HCT116 (cell line): ENCODE measurements around the gene SLCO2A1. TPM values are rescaled to one million over a fixed set of nuclear protein-coding genes. Genes with fewer than 3 reads are reported as not detected.

Source experiments
- ATAC-seq: fragments of 200-7000 bp; cut with Tn5 transposase; 2 replicates; pipeline ENCODE4 v1.9.1; 2020; ENCODE audit warnings: mild to moderate bottlenecking, moderate library complexity
- BruUV-seq: library from RNA; stranded (reverse); fragments of 400-500 nt; replicated peaks from 2 replicates; lab custom pipeline; 2021; lab: Mats Ljungman, UMichigan
- CTCF ChIA-PET: fragments of 300-600 bp; sonication (Branson Sonifier 250); formaldehyde crosslinking; loops from one replicate; lab custom pipeline; 2021; ENCODE audit warnings: antibody characterized with exemption; lab: Charles Lee
- POLR2A ChIA-PET: fragments of 300-600, 350-600 bp; sonication (Branson Sonifier 250); formaldehyde crosslinking; loops from one replicate; lab custom pipeline; 2021; ENCODE audit warnings: antibody characterized with exemption; lab: Charles Lee
- RAD21 ChIA-PET, 2 experiments: fragments of 300-600 bp; sonication (Branson Sonifier 250); formaldehyde crosslinking; loops; one replicate each; lab custom pipeline; 2023; ENCODE audit warnings: low total read pairs in 2 of 2; ENCODE audit not compliant: uncharacterized antibody in 2 of 2, unreplicated experiment in 2 of 2, low non-redundant PET in 1 of 2; lab: Charles Lee
- DNase-seq: peaks from one replicate; pipeline ENCODE4 v3.0.0-alpha.2; 2010; ENCODE audit warnings: low read depth, low spot score
- H2AFZ ChIP-seq: fragments of 200-600 bp; shearing (Covaris generic), sonication (generic); 2 replicates; pipeline ENCODE4 v1.6.1; 2017; ENCODE audit warnings: low read depth, mixed run types, mixed read lengths, antibody characterized with exemption, low read length; ENCODE audit not compliant: poor library complexity, severe bottlenecking
- H3K27ac ChIP-seq: 2 replicates; pipeline ENCODE4 v1.5.1; 2012; ENCODE audit warnings: low read depth, low read length
- H3K27me3 ChIP-seq: fragments of 200-600 bp; sonication (generic); 2 replicates; pipeline ENCODE4 v1.6.1; 2016; ENCODE audit warnings: mixed run types, low read length, mixed read lengths; ENCODE audit not compliant: insufficient read depth
- H3K36me3 ChIP-seq, 2 experiments: fragments of 200-500 bp in 1 of 2; fragments of 200-600 bp in 1 of 2; sonication (Bioruptor generic) in 1 of 2; sonication (generic) in 1 of 2; 2 replicates each; pipeline versions ENCODE4 v1.5.1 to v1.6.1; 2014 to 2016; ENCODE audit warnings: low read length in 2 of 2, inconsistent platforms in 1 of 2, mixed read lengths in 1 of 2, mixed run types in 1 of 2; ENCODE audit not compliant: insufficient read depth in 2 of 2, control insufficient read depth in 1 of 2
- H3K4me1 ChIP-seq, 2 experiments: fragments of 200-600 bp in 1 of 2; sonication (generic) in 1 of 2; 2 replicates each; pipeline versions ENCODE4 v1.5.1 to v1.6.1; 2012 to 2017; ENCODE audit warnings: low read length in 2 of 2, inconsistent platforms in 1 of 2, mild to moderate bottlenecking in 1 of 2, mixed read lengths in 1 of 2, mixed run types in 1 of 2, moderate library complexity in 1 of 2; ENCODE audit not compliant: insufficient read depth in 2 of 2, control insufficient read depth in 1 of 2
- H3K4me2 ChIP-seq: fragments of 200-600 bp; sonication (generic); 2 replicates; pipeline ENCODE4 v1.6.1; 2017; ENCODE audit warnings: mixed run types, low read length, mixed read lengths
- H3K4me3 ChIP-seq, 2 experiments: fragments of 200-600 bp in 1 of 2; sonication (generic) in 1 of 2; replicated peaks in 1 of 2; 2 replicates each; pipeline ENCODE4 v1.5.1; 2011 to 2016; ENCODE audit warnings: low read length in 2 of 2, control low read depth in 1 of 2, low read depth in 1 of 2, mild to moderate bottlenecking in 1 of 2, mixed read lengths in 1 of 2, mixed run types in 1 of 2
- H3K79me2 ChIP-seq: fragments of 200-600 bp; sonication (generic); 2 replicates; pipeline ENCODE4 v1.6.1; 2017; ENCODE audit warnings: mild to moderate bottlenecking, mixed run types, low read length, moderate library complexity, mixed read lengths; ENCODE audit not compliant: insufficient read depth
- H3K9ac ChIP-seq: fragments of 200-600 bp; sonication (generic); 2 replicates; pipeline ENCODE4 v1.6.1; 2016; ENCODE audit warnings: low read length, mixed read lengths
- H3K9me2 ChIP-seq: fragments of 200-600 bp; sonication (generic), shearing (Covaris generic); 2 replicates; pipeline ENCODE4 v1.6.1; 2017; ENCODE audit warnings: mixed run types, mild to moderate bottlenecking, moderate library complexity; ENCODE audit not compliant: insufficient read depth
- H3K9me3 ChIP-seq, 2 experiments: fragments of 200-500 bp in 1 of 2; fragments of 200-600 bp in 1 of 2; sonication (Bioruptor generic) in 1 of 2; sonication (generic) in 1 of 2; 2 replicates each; pipeline ENCODE4 v1.6.1; 2014 to 2017; ENCODE audit warnings: low read length in 2 of 2, mixed read lengths in 2 of 2, inconsistent platforms in 1 of 2, low read depth in 1 of 2, mild to moderate bottlenecking in 1 of 2, mixed run types in 1 of 2, moderate library complexity in 1 of 2; ENCODE audit not compliant: control insufficient read depth in 1 of 2, insufficient read depth in 1 of 2
- H4K20me1 ChIP-seq: fragments of 200-600 bp; sonication (generic), shearing (Covaris generic); 2 replicates; pipeline ENCODE4 v1.6.1; 2017; ENCODE audit warnings: mixed run types, mild to moderate bottlenecking, moderate library complexity; ENCODE audit not compliant: insufficient read depth
- CEBPB ChIP-seq: IDR thresholded peaks from 2 replicates; pipeline ENCODE4 v1.6.1; 2012; ENCODE audit warnings: low read depth
- EGR1 ChIP-seq: IDR thresholded peaks from 2 replicates; pipeline ENCODE4 v1.6.1; 2012; ENCODE audit warnings: low read depth
- ELF1 ChIP-seq: IDR thresholded peaks from 2 replicates; pipeline ENCODE4 v1.6.1; 2012; ENCODE audit warnings: low read depth, borderline replicate concordance
- EZH2 ChIP-seq: fragments of 200-600 bp; sonication (generic); IDR thresholded peaks from 2 replicates; pipeline ENCODE4 v1.6.1; 2017; ENCODE audit warnings: antibody characterized with exemption, mixed run types
- EZH2phosphoT487 ChIP-seq: fragments of 200-600 bp; IDR thresholded peaks from 2 replicates; pipeline ENCODE4 v1.6.1; 2018; ENCODE audit warnings: antibody characterized with exemption, borderline replicate concordance
- FOSL1 ChIP-seq: IDR thresholded peaks from 2 replicates; pipeline ENCODE4 v1.6.1; 2012; ENCODE audit warnings: low read depth
- POLR2A ChIP-seq: IDR thresholded peaks from 2 replicates; pipeline ENCODE4 v1.7.0; 2011; ENCODE audit warnings: borderline replicate concordance; ENCODE audit not compliant: insufficient read depth, insufficient read length; ENCODE audit errors: extremely low read depth
- RAD21 ChIP-seq: IDR thresholded peaks from 2 replicates; pipeline ENCODE4 v1.6.1; 2012; ENCODE audit warnings: low read depth, mild to moderate bottlenecking
- SIN3A ChIP-seq: IDR thresholded peaks from 2 replicates; pipeline ENCODE4 v1.6.1; 2012; ENCODE audit warnings: low read depth
- SP1 ChIP-seq: IDR thresholded peaks from 2 replicates; pipeline ENCODE4 v1.6.1; 2012; ENCODE audit warnings: low read depth
- SRF ChIP-seq: IDR thresholded peaks from 2 replicates; pipeline ENCODE4 v1.6.1; 2012; ENCODE audit warnings: low read depth
- TCF7L2 ChIP-seq: IDR thresholded peaks from 2 replicates; pipeline ENCODE4 v1.7.0; 2011; ENCODE audit warnings: borderline replicate concordance, inconsistent platforms; ENCODE audit not compliant: insufficient read depth, insufficient read length; ENCODE audit errors: extremely low read depth
- YY1 ChIP-seq: IDR thresholded peaks from 2 replicates; pipeline ENCODE4 v1.6.1; 2011; ENCODE audit warnings: low read length, low read depth, moderate library complexity, mild to moderate bottlenecking; ENCODE audit not compliant: insufficient replicate concordance; ENCODE audit errors: extremely low read depth
- intact Hi-C: fragments of 100-400 bp; cut with micrococcal nuclease; formaldehyde crosslinking; loops from 2 replicates; pipeline ENCODE4 v1.10.0; 2022
- total RNA-seq: library from RNA; stranded (reverse); gene quantifications from one replicate; pipeline ENCODE4 v1.2.1, GENCODE V29; 2021; ENCODE audit not compliant: unreplicated experiment
- TF ChIP-seq, protein P1 (sequence below): IDR thresholded peaks from 2 replicates; pipeline ENCODE4 v1.6.1; 2012; ENCODE audit warnings: low read depth
- TF ChIP-seq, protein P2 (sequence below): IDR thresholded peaks from 2 replicates; pipeline ENCODE4 v1.6.1; 2012
- TF ChIP-seq, protein P3 (sequence below), 3 experiments: fragments of 200-600 bp in 1 of 3; sonication (generic) in 1 of 3; IDR thresholded peaks in 2 of 3; conservative IDR thresholded peaks in 1 of 3; 2 replicates each; pipeline ENCODE4 v1.5.1; 2012 to 2017; ENCODE audit warnings: low read depth in 2 of 3, low read length in 2 of 3, antibody characterized with exemption in 1 of 3, borderline replicate concordance in 1 of 3, control low read depth in 1 of 3, mild to moderate bottlenecking in 1 of 3, mixed read lengths in 1 of 3, mixed run types in 1 of 3, moderate library complexity in 1 of 3; ENCODE audit not compliant: insufficient read depth in 1 of 3

The SLCO2A1 gene
- total RNA-seq, 1 experiment from 2014 or later: 0.52 TPM

DNA sequence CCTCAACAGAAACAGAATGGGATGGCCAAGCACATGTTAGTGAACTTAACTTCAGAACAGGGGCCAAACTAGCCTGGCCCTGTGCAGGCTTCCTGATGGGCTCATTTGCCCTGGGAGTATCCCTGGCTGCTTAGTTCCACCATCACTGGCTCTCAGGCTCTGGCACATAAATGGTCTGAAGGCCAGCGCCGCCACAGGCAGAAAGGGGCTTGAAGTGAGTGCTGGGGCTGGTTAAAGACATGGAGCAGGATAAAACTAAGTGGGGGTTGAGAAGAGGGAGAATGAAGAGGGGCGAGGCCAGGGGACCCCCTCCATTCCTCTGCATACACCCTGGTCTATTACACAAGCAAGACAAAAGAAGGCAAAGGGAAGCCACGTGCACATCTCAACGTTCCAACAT is 12.2 kb downstream of the SLCO2A1 start:
- intact Hi-C loops: no loop called here
- no peaks in the 10 kb centered on the region for H3K27me3 ChIP-seq
- H3K4me1 ChIP-seq: no peaks in the 10 kb centered on the region
- H3K9ac ChIP-seq: no peak overlapping the region
- no peak overlapping the region for H3K4me2 ChIP-seq
- ChIA-PET CTCF (no interaction called here), POLR2A (no interaction called here), RAD21 (no interaction called here)
- BruUV-seq: no TSS peak
- no peaks in the 10 kb centered on the region for H4K20me1 ChIP-seq
- DNase-seq (no peak), ATAC-seq (no peak)
- no peak for TF ChIP-seq EZH2
- no peak for TF ChIP-seq SRF
- TF ChIP-seq SP1: no peak
- TF ChIP-seq, protein P1, sequence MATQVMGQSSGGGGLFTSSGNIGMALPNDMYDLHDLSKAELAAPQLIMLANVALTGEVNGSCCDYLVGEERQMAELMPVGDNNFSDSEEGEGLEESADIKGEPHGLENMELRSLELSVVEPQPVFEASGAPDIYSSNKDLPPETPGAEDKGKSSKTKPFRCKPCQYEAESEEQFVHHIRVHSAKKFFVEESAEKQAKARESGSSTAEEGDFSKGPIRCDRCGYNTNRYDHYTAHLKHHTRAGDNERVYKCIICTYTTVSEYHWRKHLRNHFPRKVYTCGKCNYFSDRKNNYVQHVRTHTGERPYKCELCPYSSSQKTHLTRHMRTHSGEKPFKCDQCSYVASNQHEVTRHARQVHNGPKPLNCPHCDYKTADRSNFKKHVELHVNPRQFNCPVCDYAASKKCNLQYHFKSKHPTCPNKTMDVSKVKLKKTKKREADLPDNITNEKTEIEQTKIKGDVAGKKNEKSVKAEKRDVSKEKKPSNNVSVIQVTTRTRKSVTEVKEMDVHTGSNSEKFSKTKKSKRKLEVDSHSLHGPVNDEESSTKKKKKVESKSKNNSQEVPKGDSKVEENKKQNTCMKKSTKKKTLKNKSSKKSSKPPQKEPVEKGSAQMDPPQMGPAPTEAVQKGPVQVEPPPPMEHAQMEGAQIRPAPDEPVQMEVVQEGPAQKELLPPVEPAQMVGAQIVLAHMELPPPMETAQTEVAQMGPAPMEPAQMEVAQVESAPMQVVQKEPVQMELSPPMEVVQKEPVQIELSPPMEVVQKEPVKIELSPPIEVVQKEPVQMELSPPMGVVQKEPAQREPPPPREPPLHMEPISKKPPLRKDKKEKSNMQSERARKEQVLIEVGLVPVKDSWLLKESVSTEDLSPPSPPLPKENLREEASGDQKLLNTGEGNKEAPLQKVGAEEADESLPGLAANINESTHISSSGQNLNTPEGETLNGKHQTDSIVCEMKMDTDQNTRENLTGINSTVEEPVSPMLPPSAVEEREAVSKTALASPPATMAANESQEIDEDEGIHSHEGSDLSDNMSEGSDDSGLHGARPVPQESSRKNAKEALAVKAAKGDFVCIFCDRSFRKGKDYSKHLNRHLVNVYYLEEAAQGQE: no peak
- no peak for TF ChIP-seq YY1
- TF ChIP-seq CEBPB: no peak
- TF ChIP-seq TCF7L2: no peak
- TF ChIP-seq RAD21: no peak
- TF ChIP-seq EGR1: no peak
- TF ChIP-seq, protein P2, sequence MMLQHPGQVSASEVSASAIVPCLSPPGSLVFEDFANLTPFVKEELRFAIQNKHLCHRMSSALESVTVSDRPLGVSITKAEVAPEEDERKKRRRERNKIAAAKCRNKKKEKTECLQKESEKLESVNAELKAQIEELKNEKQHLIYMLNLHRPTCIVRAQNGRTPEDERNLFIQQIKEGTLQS: no peak
- TF ChIP-seq FOSL1: no peak
- TF ChIP-seq SIN3A: no peak
- TF ChIP-seq, protein P3, sequence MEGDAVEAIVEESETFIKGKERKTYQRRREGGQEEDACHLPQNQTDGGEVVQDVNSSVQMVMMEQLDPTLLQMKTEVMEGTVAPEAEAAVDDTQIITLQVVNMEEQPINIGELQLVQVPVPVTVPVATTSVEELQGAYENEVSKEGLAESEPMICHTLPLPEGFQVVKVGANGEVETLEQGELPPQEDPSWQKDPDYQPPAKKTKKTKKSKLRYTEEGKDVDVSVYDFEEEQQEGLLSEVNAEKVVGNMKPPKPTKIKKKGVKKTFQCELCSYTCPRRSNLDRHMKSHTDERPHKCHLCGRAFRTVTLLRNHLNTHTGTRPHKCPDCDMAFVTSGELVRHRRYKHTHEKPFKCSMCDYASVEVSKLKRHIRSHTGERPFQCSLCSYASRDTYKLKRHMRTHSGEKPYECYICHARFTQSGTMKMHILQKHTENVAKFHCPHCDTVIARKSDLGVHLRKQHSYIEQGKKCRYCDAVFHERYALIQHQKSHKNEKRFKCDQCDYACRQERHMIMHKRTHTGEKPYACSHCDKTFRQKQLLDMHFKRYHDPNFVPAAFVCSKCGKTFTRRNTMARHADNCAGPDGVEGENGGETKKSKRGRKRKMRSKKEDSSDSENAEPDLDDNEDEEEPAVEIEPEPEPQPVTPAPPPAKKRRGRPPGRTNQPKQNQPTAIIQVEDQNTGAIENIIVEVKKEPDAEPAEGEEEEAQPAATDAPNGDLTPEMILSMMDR (IDR thresholded peaks at IDR 0.05 in 2 of 3, conservative IDR thresholded peaks at IDR 0.05 in 1 of 3; ENCODE audit: borderline replicate concordance in 1 of 3, insufficient read depth in 1 of 3, low read depth in 2 of 3, low read length in 2 of 3): no peak
- TF ChIP-seq ELF1: no peak
- TF ChIP-seq POLR2A: no peak
- TF ChIP-seq EZH2phosphoT487: no peak
- H3K9me2 ChIP-seq: no peaks in the 10 kb centered on the region
- no peak overlapping the region for H3K27ac ChIP-seq
- no peak overlapping the region for H3K4me3 ChIP-seq
- H3K79me2 ChIP-seq: no peaks in the 10 kb centered on the region
- no peak overlapping the region for H2AFZ ChIP-seq
- no peaks in the 10 kb centered on the region for H3K36me3 ChIP-seq
- H3K9me3 ChIP-seq: no peaks in the 10 kb centered on the region
